CD4-positive, alpha-beta T cell treated with Interleukin-17A for 1 hour (primary cell): ENCODE results near the gene FOXP2.

Source experiments
- DNase-seq: peaks from one replicate; pipeline ENCODE4 v3.0.0-alpha.2; 2020

FOXP2 gene

DNA sequence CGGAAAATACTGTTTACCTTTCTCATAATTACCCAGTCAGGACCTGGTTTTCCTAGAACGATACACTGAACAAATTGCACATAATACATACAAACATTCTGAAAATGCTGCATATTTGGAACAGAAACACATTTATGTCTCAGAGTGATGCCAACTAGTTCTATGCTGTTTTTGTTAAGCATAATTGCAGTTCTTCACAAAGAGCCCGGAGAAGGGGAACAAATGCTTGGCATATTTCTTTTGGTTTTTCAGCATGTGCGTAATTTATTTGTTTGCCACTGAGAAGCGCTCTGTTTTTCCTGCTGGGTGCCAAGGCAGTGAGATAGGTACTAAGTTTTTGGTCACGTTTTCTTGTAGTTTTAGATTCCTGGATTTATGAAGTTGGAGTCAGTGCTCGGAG lies 326.3 kb downstream of the FOXP2 start:
- DNase-seq = no peak

DNA sequence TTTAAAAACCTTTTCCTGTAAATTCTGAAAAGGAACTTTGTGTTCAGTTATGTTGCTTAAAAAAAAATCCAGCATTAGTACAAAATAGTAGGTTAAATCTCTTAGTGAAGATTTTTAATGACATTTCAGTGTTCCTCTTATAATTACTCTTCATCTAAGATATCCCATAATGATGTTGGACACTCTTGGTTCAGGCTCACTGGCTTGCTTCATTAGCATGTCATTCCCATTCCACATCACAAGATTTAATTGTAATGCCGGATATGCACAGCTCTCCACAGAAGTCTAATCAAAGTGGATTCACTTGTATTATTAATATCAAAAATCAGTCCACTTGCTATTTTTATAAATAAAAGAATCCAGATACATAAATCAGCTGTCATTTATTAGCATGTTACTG lies 327.3 kb downstream of the FOXP2 start:
- DNase-seq = no peak
